EL (cell line): ENCODE measurements around the gene IL12A.

Source experiments
- DNase-seq: peaks from one replicate; pipeline ENCODE4 v3.0.0-alpha.2; 2016

IL12A gene

GRCh38 chr3:159991591-159991990, 3.0 kb downstream of the IL12A start:
- no peak for DNase-seq

GRCh38 chr3:159992589-159992988, 4.0 kb downstream of the IL12A start:
- DNase-seq: no peak

- DNase-seq: peak; percentile 31
Measured at GRCh38 chr3:159994182-159994581, 5.5 kb downstream of the IL12A start.

GRCh38 chr3:159995091-159995490, 6.5 kb downstream of the IL12A start:
- DNase-seq: no peak

GRCh38 chr3:159996018-159996417, 7.4 kb downstream of the IL12A start:
- DNase-seq: peak; percentile 54

GRCh38 chr3:159996959-159997358, 8.3 kb downstream of the IL12A start:
- DNase-seq: no peak

GRCh38 chr3:160001148-160001760, 12.6 kb downstream of the IL12A start:
- no peak for DNase-seq

- no peak for DNase-seq
Measured at GRCh38 chr3:160001850-160002623, 13.4 kb downstream of the IL12A start.

- peak; percentile 76 for DNase-seq
Measured at GRCh38 chr3:160003520-160004128, 15.0 kb downstream of the IL12A start.

- DNase-seq: no peak
Measured at GRCh38 chr3:160005004-160005403, 16.4 kb downstream of the IL12A start.

GRCh38 chr3:160006282-160007163, 17.9 kb downstream of the IL12A start:
- DNase-seq: peak; percentile 79

GRCh38 chr3:160008961-160009360, 20.3 kb downstream of the IL12A start:
- DNase-seq: no peak

- DNase-seq: no peak
Measured at GRCh38 chr3:160009525-160009924, 20.9 kb downstream of the IL12A start.

- no peak for DNase-seq
Measured at GRCh38 chr3:160010578-160010977, 21.9 kb downstream of the IL12A start.

- DNase-seq: no peak
Measured at GRCh38 chr3:160012108-160012507, 23.5 kb downstream of the IL12A start.

- DNase-seq: peak; percentile 36
Measured at GRCh38 chr3:160016972-160017371, 28.3 kb downstream of the IL12A start.

- DNase-seq: no peak
Measured at GRCh38 chr3:160018959-160019358, 30.3 kb downstream of the IL12A start.

GRCh38 chr3:160020057-160020711, 31.5 kb downstream of the IL12A start:
- DNase-seq: no peak

- no peak for DNase-seq
Measured at GRCh38 chr3:160022068-160022467, 33.4 kb downstream of the IL12A start.

- no peak for DNase-seq
Measured at GRCh38 chr3:160023476-160023875, 34.8 kb downstream of the IL12A start.

GRCh38 chr3:160027541-160028195, 39.0 kb downstream of the IL12A start:
- DNase-seq: peak; percentile 67

- DNase-seq: no peak
Measured at GRCh38 chr3:160035757-160036156, 47.1 kb downstream of the IL12A start.
